ENCODE measurements around the gene BYSL. TPM values are rescaled to one million over a fixed set of nuclear protein-coding genes. Genes with fewer than 3 reads are reported as not detected.

Gene BYSL
- polyA plus RNA-seq, 1 experiment = 28.5 TPM

DNA sequence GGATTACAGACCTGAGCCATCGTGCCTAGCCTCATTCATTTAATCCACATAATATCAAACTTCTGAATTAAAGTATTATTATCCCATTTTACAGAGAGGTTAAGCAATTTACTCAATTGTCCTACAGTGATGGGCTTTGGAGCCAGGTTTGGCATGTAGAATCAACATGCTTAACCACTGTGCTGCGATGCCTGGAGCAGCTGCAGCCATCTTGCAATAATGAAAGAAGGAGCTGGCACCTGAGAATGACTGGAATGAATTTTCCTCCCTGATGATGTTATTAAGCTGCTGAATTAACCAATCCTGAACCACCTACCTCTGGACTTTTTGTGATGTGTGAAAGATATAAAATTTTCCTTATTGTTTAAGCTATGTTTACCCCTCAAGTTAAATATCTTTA lies 33.4 kb downstream of the BYSL start:
- Histone ChIP-seq H3K27me3 (ENCODE audit: control insufficient read depth, insufficient read depth, low read length) (no peaks in the 10 kb centered on the region), H3K36me3 (ENCODE audit: control insufficient read depth, insufficient read depth, low read length) (no peaks in the 10 kb centered on the region), H3K4me3 (ENCODE audit: low read depth, low read length) (no peak overlapping the region)
- CTCF ChIA-PET = no interaction called here
- no peak for DNase-seq (ENCODE audit: low read depth)
- TF ChIP-seq, protein P1, sequence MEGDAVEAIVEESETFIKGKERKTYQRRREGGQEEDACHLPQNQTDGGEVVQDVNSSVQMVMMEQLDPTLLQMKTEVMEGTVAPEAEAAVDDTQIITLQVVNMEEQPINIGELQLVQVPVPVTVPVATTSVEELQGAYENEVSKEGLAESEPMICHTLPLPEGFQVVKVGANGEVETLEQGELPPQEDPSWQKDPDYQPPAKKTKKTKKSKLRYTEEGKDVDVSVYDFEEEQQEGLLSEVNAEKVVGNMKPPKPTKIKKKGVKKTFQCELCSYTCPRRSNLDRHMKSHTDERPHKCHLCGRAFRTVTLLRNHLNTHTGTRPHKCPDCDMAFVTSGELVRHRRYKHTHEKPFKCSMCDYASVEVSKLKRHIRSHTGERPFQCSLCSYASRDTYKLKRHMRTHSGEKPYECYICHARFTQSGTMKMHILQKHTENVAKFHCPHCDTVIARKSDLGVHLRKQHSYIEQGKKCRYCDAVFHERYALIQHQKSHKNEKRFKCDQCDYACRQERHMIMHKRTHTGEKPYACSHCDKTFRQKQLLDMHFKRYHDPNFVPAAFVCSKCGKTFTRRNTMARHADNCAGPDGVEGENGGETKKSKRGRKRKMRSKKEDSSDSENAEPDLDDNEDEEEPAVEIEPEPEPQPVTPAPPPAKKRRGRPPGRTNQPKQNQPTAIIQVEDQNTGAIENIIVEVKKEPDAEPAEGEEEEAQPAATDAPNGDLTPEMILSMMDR (IDR thresholded peaks at IDR 0.05; ENCODE audit: insufficient read depth, low read depth, low read length) = no peak
- POLR2A ChIA-PET = no interaction called here

DNA sequence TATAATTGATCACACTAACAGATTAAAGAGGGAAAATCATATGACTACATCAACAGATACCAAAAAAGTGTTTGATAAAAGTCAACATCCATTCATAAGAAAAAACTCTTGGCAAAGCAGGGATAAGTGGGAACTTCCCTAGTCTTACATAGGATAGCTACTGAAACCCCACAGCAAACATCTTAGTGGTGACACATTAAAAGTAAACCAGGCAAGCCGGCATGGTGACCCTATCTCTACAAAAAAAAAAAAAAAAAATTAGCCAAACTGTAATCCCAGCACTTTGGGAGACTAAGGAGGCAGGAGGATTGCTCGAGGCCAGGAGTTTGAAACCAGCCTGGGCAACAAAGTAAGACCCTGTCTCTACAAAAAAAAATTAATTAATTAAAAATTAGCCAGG lies 34.1 kb downstream of the BYSL start:
- Histone ChIP-seq H3K36me3 (ENCODE audit: control insufficient read depth, insufficient read depth, low read length) (no peaks in the 10 kb centered on the region), H3K27me3 (ENCODE audit: control insufficient read depth, insufficient read depth, low read length) (no peaks in the 10 kb centered on the region), H3K4me3 (ENCODE audit: low read depth, low read length) (no peak overlapping the region)
- ChIA-PET POLR2A (no interaction called here), CTCF (no interaction called here)
- no peak for DNase-seq (ENCODE audit: low read depth)
- TF ChIP-seq, protein P1 (IDR thresholded peaks at IDR 0.05; ENCODE audit: insufficient read depth, low read depth, low read length) = no peak

DNA sequence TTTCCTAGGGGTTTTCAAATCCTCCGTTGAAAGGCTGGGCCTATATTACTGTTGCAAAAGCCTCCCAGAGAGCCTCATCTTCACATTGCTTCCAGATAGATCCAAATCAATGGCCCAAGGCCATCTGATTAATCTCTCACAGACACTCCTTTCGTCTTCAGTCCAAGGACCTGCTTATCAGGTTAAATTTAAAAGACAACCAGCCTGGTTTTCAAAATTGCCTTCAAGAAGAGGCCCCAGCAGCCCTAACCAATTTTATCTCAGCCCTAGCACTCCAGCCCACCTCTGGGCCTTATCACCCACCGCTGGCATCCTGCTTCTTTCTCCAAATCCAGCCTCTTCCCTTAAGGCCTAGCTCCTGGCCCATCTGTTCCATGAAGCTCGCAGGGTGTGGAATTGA lies 35.8 kb downstream of the BYSL start:
- Histone ChIP-seq H3K27me3 (ENCODE audit: control insufficient read depth, insufficient read depth, low read length) (no peaks in the 10 kb centered on the region), H3K36me3 (ENCODE audit: control insufficient read depth, insufficient read depth, low read length) (no peaks in the 10 kb centered on the region), H3K4me3 (ENCODE audit: low read depth, low read length) (no peak overlapping the region)
- TF ChIP-seq, protein P1 (IDR thresholded peaks at IDR 0.05; ENCODE audit: insufficient read depth, low read depth, low read length) = no peak
- CTCF ChIA-PET = interaction anchor here (0.7 kb wide), 1 partner anchor 611 kb away, joined by 3 read pairs; no protein-coding TSS in a partner anchor
- no peak for DNase-seq (ENCODE audit: low read depth)
- POLR2A ChIA-PET = no interaction called here

DNA sequence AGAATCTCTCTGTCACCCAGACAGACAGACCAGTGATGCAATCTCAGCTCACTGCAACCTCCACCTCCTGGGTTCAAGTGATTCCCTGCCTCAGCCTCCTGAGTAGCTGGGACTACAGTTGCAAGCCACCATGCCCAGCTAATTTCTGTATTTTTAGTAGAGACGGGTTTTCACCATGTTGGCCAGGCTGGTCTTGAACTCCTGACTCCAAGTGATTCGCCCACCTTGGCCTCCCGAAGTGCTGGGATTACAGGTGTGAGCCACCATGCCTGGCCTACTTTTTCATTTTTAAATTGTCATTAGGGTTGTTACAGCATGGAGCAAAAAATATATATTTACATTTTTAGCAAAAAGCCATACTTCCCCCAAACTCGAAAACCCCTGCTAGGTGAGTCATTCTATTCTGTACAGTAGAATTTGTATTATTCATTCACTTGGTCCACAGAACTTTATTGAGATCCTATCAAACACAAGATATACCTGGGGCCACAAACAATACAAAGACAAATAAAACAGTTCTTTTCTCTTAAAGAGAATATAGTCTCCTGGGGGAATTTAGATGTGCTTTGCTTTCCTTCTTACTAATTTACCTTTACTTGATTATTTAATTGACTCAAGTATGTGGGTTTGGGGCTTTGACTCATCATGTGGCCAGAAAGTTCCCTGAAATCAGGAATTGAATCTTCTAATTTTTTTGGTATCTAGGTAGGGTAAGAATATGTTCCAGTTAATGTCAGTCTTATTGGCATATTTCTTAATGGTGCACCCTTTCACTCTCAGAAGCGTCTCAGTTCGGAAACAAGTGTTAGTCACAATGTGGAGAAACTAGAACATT lies 36.9 kb downstream of the BYSL start:
- Histone ChIP-seq H3K36me3 (ENCODE audit: control insufficient read depth, insufficient read depth, low read length) (no peaks in the 10 kb centered on the region), H3K4me3 (ENCODE audit: low read depth, low read length) (no peak overlapping the region), H3K27me3 (ENCODE audit: control insufficient read depth, insufficient read depth, low read length) (no peaks in the 10 kb centered on the region)
- TF ChIP-seq, protein P1 (IDR thresholded peaks at IDR 0.05; ENCODE audit: insufficient read depth, low read depth, low read length) = no peak
- no peak for DNase-seq (ENCODE audit: low read depth)
- CTCF ChIA-PET = no interaction called here
- POLR2A ChIA-PET = no interaction called here

DNA sequence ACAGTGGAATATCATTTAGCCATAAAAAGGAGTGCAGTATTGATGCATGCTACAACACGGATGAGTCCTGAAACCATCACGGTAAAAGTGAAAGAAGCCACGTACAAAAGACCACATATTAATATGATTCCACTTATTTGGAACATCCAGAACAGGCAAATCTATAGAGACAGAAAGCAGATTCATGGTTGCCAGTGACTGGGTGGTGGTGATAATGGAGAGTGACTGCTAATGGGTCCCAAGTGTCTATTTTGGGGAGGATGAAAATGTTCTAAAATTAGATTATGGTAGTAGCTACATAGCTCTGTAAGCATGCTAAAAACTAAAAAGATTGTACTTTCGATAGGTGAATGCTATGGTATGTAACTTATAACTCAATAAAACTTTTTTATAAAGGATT lies 38.7 kb downstream of the BYSL start:
- Histone ChIP-seq H3K36me3 (ENCODE audit: control insufficient read depth, insufficient read depth, low read length) (no peaks in the 10 kb centered on the region), H3K27me3 (ENCODE audit: control insufficient read depth, insufficient read depth, low read length) (no peaks in the 10 kb centered on the region), H3K4me3 (ENCODE audit: low read depth, low read length) (no peak overlapping the region)
- TF ChIP-seq, protein P1 (IDR thresholded peaks at IDR 0.05; ENCODE audit: insufficient read depth, low read depth, low read length) = no peak
- ChIA-PET CTCF (interaction anchor here (1.3 kb wide), 1 partner anchor 18 kb away, joined by 3 read pairs; the partner anchor contains the start of gene CCND3), POLR2A (no interaction called here)
- no peak for DNase-seq (ENCODE audit: low read depth)
